Activated T-cell treated with anti-CD3 and anti-CD28 coated beads, Interleukin-2, amount 50 U/mL, for 48 hours (primary cell): Measurements from ENCODE around the gene RASGRP4.
"Not testable (repeated sequence)": the region's sequence is repeated elsewhere in the genome, so short reads cannot be mapped to it uniquely, and the experiment has no call there.

Experiments used
- DNase-seq, 2 experiments: peaks; one replicate each; pipeline ENCODE4 v3.0.0-alpha.2; 2020

Gene RASGRP4

GRCh38 chr19:38367041-38367440 lies 59.0 kb downstream of the RASGRP4 start:
- no peak for DNase-seq

- not testable (repeated sequence) for DNase-seq
These were observed 62.9 kb downstream of the RASGRP4 start for GRCh38 chr19:38362946-38363688.

GRCh38 chr19:38362076-38362945 lies 63.7 kb downstream of the RASGRP4 start:
- peak; percentile 94 for DNase-seq

GRCh38 chr19:38361633-38362075 lies 64.4 kb downstream of the RASGRP4 start:
- DNase-seq = peak; percentile 84 to 85

- DNase-seq = no peak
These were observed 65.0 kb downstream of the RASGRP4 start for GRCh38 chr19:38360839-38361631.

GRCh38 chr19:38360351-38360750 lies 65.7 kb downstream of the RASGRP4 start:
- DNase-seq = no peak

- DNase-seq = no peak
These were observed 66.6 kb downstream of the RASGRP4 start for GRCh38 chr19:38359242-38360021.
